M059J (cell line): ENCODE measurements around the gene RAB3GAP1. TPM values are rescaled to one million over a fixed set of nuclear protein-coding genes. Genes with fewer than 3 reads are reported as not detected.
A peak's percentile ranks its signal among the peaks of the same experiment; 100 is the strongest.
"Not testable (repeated sequence)": the region's sequence is repeated elsewhere in the genome, so short reads cannot be mapped to it uniquely, and the experiment has no call there.

ENCODE experiments used
- DNase-seq: peaks from one replicate; pipeline ENCODE4 v3.0.0-alpha.2; 2012; ENCODE audit warnings: low read depth
- total RNA-seq: library from RNA; depleted of rRNA; stranded (reverse); fragments of >200 nt; shearing (Covaris generic); gene quantifications from 2 replicates; pipeline ENCODE4 v1.2.3, GENCODE V29; 2014

RAB3GAP1 gene
- total RNA-seq, 1 experiment from 2014 or later: 62.7 TPM

DNA sequence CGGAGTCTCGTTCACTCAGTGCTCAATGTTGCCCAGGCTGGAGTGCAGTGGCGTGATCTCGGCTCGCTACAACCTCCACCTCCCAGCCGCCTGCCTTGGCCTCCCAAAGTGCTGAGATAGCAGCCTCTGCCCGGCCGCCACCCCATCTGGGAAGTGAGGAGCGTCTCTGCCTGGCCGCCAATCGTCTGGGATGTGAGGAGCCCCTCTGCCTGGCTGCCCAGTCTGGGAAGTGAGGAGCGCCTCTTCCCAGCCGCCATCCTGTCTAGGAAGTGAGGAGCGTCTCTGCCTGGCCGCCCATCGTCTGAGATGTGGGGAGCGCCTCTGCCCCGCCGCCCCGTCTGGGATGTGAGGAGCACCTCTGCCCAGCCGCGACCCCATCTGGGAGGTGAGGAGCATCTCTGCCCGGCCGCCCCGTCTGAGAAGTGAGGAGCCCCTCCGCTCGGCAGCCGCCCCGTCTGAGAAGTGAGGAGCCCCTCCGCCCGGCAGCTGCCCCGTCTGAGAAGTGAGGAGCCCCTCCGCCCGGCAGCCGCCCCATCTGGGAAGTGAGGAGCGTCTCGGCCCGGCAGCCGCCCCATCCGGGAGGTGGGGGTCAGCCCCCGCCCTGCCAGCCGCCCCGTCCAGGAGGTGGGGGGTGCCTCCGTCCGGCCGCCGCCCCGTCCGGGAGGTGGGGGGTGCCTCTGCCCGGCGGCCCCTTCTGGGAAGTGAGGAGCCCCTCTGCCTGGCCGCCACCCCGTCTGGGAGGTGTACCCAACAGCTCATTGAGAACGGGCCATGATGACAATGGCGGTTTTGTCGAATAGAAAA is 53.6 kb downstream of the RAB3GAP1 start:
- not testable (repeated sequence) for DNase-seq

DNA sequence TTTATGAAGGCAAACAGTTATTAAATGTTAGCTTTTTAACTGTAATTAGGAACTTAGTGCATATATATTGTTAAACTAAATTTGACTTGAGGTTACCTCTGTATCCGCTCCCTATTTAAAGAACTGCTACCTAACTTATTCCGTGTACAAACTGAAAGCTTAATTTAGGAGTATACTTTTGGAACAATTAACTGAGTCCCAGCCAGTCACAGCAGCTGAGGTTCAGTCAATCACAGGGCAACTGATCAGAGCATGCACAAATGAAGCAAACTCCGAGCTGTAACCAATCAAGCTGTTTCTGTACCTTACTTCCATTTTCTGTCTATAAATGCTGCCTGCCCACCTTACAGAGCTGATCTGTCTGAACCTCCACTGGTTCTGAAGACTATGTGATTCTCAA is 61.2 kb downstream of the RAB3GAP1 start:
- no peak for DNase-seq

DNA sequence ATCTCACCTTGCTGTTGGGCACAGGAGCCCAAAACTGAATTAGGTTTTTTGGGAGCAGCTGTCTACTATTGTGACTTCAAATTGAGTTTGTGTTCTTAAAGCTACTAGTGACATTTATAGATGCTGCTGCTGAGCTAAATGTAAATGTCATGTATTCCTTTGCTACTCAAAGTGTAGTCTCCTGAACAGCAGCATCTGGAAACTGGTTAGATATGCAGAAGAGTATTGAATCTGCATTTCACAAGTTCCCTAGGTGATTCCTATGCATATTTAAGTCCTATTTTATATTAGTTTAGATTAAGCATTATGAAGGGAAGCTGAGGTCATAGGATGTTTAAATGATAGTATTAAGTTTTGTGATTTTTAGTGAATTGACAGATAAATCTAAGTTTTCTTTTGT is 67.5 kb downstream of the RAB3GAP1 start:
- DNase-seq: no peak

DNA sequence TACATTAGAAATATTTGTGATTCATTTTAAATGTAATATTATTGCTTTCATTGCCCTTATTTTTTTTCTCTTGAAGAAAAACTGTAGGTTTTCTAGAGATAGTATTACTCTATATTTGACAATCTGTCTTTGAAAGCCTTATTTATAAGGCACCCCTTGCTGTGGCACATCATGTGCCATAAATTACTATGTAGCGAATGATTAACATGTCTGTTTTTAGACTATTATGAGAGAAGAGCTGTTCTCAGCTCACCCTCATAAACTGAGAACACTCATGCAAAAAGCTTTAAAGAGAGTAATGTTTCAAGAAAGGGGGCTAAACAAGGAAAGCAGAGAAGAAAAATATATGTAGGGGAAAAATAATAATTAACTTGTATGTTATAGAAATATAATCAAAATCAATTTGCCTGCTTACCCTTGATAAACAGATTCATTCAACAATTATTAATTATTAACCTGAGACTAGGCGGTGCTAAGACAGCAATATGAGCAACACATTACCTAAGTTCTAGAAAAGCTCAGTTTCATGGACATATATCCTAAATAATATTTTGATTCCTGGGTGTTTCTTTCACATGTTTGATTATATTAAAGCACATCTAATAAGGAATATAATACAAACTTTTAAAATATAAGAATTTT is 69.0 kb downstream of the RAB3GAP1 start:
- DNase-seq: no peak

DNA sequence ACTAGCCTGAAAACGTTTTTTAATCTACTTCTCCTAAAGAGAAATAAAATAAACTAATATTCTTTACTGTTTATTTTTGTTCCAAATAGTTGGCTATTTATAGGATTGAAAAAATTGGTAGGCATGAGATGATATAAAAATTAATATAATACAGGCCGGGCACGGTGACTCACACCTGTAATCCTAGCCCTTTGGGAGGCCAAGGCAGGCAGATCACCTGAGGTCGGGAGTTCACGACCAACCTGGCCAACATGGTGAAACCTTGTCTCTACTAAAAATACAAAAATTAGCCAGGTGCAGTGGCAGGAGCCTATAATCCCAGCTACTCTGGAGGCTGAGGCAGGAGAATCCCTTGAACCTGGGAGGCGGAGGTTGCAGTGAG is 69.6 kb downstream of the RAB3GAP1 start:
- not testable (repeated sequence) for DNase-seq

DNA sequence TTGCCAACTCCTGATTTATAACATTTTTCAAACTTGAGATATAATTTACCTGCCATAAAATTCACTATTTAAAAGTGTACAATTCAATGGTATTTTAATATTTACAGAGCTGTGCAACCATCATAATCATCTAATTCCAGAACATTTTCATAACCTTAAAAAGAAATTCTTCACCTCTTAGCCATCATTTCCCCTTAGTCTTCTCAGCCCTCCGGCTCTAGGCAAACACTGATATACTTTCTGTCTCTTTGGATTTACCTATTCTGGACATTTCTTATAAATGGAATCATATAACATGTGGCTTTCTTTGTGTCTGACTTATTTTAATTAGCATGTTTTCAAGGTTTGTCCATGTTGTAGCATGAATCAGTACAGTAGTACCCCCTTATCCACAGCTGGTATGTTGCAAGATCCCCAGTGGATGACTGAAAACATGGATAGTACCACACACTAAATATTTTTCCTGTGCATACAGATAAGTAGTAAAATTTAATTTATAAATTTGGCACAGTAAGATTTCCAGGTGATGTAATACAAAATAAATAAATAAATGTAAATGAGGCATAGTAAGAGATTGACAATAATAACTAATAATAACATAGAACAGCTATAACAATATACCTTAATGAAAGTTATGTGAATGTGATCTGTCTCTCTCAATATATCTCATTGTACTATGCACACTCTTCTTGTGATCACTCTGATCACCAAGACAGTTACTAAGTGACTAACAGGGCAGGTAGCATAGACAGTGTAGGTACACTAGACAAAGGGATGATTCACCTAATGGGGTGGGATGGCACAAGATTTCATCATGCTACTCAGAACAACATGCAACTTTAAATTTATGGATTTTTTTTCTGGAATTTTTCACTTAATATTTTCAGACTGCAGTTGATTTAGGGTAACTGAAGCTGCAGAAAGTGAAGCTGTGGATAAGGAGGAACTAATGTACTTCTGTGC is 73.1 kb downstream of the RAB3GAP1 start:
- DNase-seq: peak; percentile 8

DNA sequence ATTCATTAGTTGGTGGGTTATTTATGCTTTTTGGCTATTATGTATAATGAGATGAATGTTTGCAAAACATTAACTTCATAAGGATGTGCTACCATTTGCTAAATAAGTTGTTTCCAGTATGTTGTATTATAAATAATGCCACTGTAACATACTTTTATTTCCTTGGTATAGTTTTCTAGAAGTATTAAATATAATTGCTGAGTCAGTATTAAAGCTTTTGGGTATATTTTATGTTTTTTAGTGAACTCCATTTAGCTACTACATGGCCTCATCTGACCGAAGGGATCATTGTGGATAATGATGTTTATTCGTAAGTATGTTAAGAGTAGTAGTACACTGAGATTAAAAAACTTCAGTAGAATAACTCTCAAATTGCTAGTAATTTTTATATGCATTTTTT is 73.8 kb downstream of the RAB3GAP1 start:
- DNase-seq: no peak

DNA sequence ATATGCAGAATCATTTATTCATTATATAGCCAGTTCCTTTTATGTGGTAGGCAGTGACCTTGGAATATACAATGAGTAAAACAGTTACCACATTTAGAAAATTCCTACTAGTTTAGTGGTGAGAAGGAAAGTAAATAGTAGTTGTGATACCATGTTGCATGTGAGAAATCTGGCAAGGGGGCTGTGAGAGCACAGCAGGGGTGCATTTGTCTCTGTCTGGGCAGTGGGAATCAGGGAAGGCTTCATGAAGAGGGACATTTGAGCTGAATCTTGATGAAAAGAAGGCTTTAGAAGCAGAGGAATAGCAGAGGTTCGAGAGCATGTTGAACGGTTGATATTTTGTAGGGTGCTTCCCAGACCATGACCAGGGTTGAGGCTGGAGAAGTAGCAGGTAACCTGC is 78.7 kb downstream of the RAB3GAP1 start:
- no peak for DNase-seq

DNA sequence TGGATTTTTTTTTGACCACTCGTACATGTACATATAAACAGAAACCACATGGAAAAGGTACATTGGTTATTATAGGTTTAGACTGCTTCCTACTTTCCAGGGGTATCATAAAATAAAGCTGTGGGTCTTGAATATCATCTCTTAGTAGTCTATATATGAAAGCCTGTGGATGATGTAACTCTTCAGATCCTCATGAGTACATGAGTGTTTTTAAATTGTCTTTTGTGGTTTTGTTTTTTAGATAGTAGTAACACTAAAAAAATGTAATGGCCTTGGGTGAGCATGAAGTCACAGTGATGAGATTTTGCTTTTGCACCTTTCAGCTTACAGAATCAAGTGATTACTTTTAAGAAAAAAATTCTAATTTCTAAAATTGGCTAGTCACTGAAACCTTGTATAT is 80.2 kb downstream of the RAB3GAP1 start:
- DNase-seq: peak; percentile 7

DNA sequence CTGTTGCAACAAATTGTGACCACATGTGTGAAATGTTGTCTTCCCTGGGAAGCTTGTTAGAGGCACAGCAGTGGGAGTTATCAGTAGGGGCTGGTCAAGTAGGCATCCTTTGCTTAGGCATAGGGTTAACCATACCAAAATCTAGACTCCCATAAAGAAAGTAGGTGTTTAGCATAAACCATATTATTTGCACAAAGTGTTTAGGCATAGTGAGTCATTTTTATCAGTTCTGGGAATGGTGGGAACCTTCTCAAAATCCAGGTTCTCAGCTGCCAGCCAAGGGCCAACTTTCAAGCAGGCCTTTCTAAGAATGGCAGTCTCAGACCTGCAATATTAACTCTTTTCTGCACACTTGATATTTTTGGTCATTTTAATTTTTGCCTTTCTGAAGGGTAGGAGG is 88.5 kb downstream of the RAB3GAP1 start:
- DNase-seq: no peak

DNA sequence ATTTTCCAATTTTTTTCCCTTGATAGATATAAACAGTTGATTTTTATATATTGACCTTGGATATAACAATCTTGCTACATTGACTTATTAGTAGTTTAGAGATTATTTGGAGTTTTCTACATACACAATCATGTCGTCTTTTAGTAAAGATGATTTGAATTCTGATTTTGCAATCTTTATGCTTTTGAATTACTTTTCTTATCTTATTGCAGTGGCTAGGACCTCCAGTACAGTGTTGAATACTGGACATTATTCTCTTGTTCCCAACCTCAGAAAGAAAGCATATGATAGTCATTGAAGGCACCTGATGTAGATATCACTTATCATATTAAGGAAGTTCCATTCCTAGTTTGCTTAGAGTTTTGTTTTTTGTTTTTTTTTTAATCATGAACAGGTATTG is 90.2 kb downstream of the RAB3GAP1 start:
- DNase-seq: no peak

DNA sequence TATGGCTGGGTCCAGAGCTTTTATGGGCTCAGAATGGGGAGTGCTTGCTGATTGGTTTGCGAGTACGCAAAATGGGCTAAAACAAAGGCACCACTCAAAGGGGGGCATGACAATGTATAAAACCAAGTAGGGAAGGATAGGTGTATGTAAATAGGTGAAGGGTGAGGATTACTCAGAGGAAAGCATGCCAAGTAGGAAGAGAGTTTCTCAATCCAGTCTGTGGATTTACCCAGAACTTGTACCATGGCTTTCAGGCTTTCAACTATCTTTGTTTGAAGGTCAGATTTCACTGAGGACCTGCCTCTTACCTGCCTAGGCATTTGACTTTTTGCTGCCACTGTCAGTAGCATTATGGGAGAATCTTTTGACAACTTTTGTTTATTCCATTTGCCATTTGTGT is 92.3 kb downstream of the RAB3GAP1 start:
- DNase-seq: peak; percentile 13

DNA sequence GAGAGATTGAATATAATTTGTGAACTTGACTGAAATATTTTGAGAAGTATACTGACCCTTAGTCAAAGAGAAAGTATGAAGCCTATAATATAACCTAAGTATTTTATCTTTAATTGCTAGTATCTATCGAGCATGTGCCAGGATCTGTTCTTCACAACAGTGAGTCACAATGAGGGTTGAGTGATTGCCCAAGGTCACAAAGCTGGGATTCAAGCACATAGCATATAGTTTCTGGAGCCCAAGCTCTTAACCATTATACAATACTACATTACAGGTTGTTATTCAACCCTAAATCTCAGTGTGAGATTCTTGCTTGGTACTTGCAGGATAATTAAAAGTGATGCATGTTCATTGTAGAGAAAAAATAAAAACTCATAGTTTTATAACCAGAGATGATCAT is 97.2 kb downstream of the RAB3GAP1 start:
- peak; percentile 31 for DNase-seq

DNA sequence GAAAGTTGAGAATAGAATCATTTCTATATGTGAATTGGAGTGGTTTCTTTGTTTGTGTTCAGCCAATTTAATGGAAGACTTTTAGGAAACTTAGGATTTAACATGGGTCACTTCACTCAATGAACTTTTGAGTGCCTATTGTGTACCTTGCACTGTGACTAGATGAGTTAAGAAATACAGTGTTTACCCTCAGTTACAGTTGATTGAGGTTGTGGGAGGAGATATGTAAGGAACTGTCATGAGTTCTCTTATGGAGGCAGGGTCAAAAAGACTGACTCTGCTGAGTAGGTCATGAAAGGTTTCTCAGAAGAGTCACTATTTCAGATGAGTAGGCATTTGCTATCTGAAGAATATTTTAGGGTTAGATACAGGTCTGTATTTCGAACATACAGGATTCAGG is 98.6 kb downstream of the RAB3GAP1 start:
- DNase-seq: no peak

DNA sequence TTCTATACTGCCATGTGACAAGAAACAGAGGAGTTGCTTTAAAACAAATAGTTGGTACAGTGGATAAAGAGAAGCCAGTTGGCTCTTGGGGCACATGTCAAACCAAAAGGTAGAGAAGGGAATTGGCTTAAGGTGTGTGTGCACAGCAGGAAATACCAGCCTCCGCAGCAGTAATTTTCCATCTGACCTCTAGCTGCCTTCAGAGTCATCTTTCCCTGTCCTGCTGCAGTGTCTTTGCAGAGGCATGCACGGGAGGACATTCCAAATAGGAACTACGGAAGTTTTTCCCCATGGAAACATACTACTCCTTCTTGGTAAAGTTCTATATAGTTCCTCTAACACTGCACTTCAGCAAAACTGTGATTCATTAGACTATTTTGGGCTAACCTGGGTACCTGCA is 99.5 kb downstream of the RAB3GAP1 start:
- DNase-seq: no peak

DNA sequence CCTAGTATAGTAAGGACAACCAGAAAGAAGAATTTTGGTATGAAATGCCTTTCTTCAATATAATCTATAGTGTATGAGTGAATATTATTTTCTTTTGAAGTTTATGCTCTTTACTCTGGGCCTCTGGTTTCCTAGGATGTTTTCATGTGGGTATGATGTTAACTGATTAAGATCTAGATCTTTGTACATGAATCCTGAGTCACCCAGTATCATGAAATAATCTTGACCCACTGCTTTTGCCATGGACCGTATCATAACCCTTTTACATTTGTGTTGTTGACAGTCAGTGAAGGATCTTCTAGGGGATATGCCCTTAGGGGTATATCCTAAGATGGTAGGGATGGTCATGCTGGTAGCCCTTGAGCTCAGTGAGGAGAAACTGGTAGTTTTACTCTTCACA is 100.3 kb downstream of the RAB3GAP1 start:
- peak; percentile 57 for DNase-seq

DNA sequence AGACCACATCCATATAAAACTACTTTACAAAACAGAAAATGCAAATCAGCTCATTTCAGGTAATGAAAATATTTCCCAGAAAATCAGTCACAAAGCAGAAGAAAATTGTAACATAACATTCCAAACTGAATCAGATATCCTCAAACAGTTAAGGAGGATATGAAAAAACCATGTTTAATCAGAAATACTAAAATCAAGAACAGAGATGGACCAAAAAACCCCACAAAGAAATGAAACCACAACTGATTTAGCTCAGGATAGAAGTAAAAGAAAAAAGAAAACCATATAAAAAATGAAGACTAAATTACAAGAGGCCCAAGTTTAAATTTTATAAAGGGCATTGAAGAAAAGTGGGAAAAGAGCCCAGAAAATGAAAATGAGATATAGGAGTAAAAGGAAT is 102.9 kb downstream of the RAB3GAP1 start:
- no peak for DNase-seq

DNA sequence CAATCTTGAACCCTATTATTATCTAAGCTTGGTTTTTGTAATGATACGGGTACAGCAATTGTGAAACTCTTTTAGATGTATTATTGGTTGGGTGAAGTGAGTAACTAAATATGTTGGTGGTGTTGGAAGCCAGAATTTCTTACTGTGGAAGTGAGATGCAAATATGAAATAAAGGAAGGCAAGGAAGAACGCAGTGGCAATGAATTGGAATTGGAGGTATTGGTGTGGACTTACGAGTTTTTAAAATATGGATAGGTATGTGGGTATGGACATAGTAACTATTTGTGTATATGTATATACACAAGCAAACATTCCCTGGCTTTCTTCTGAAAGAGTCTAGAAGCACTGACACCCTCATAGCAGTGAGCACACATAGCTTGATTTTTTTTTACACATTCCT is 105.8 kb downstream of the RAB3GAP1 start:
- no peak for DNase-seq

DNA sequence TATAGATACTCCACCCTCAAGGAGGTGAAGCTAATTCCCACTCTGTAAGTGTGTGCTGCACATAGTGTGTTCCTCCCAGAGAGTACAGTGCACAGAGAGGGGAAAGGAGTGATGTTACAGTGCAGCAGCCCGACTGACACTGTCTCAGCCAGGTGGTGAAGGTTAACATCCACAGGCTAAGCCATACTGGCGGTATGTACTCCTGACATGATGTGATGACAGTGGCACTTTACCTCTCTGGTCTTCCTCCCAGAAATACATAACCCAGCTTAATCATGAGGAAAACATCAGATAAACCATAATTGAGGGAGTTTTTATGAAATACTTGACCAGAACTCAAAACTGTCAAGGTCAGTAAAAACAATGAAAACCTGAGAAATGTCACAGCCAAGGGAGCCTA is 107.1 kb downstream of the RAB3GAP1 start:
- no peak for DNase-seq

DNA sequence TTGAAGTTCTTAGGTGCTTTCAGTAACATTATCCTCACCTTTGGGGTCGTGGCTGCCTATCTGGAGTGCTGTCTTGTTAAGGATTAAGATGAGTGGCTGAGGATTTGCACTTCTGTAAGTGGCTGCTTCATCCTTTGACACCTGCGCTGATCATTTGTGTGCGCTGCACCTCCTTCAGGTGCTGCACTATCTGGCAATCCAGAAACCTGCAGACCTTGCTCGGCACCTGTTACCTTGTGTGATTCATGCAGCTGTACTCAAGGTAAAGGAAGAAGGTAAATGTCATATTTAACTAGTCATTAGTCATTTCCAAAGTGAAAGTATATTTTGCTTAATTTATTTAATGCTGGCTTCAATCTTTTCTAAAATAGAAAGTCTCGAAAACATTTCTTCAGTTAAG is 110.3 kb downstream of the RAB3GAP1 start:
- DNase-seq: no peak

DNA sequence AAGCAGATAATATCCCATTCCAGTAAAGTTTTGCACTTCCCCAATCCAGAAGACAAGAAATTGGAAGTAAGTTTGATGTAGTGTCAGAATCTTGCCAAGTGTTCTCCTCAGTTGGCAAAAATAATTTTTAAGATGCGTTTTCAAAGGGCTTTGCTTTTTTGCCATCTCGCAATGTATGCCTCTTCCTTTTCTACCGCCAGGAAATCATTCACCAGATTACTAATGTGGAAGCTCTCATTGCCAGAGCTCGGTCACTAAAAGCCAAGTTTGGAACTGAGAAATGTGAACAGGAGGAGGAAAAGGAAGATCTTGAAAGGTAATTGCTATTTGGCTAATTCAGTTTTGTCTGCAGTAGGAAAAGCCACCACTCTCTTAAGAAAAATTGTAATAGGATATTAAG is 110.7 kb downstream of the RAB3GAP1 start:
- DNase-seq: no peak

DNA sequence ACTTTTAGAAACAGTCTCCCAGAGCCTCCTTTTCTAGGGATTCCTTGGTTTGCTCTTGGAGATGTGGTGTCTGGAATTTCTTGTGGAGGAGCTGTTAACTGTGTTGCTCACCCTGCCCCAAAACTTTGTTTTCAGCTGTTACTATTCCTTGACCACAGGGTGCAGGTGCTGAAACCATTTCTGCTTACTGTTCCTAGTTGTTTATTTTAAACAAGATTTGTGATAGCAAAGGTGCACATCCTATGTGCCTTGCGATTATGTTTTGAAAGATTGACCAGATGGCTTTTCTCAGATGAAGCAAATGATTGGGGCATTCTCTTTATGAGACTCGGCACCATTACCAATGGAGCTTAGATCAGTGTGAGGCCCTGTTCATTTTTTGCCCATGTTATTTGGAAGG is 111.2 kb downstream of the RAB3GAP1 start:
- DNase-seq: no peak
